H1 (cell line): ENCODE measurements around the gene USP10.

ENCODE experiments used
- ATF3 ChIP-seq: IDR thresholded peaks from 2 replicates; pipeline ENCODE4 v1.6.1; 2011; ENCODE audit warnings: low read depth, mild to moderate bottlenecking, low read length; ENCODE audit not compliant: insufficient read depth
- CBX8 ChIP-seq: fragments of 300-800, 300-1000 bp; sonication (generic); IDR thresholded peaks from 2 replicates; pipeline ENCODE4 v1.7.1; 2016; ENCODE audit warnings: low read depth, low read length, borderline replicate concordance
- CTCF ChIP-seq, 3 experiments: IDR thresholded peaks; 1 replicate in 2 of 3; 2 replicates in 1 of 3; pipeline versions ENCODE4 v1.5.1 to v1.6.1; 2011; ENCODE audit warnings: low read length in 3 of 3, mild to moderate bottlenecking in 3 of 3, inconsistent platforms in 2 of 3, low read depth in 1 of 3, moderate library complexity in 1 of 3; ENCODE audit not compliant: insufficient read depth in 1 of 3; ENCODE audit errors: control extremely low read depth in 1 of 3
- EZH2 ChIP-seq: fragments of 200-600 bp; sonication (generic); IDR thresholded peaks from 2 replicates; pipeline ENCODE4 v1.7.1; 2012; ENCODE audit warnings: low read depth, mild to moderate bottlenecking, moderate library complexity, low read length, inconsistent platforms; ENCODE audit not compliant: severe bottlenecking
- GABPA ChIP-seq: IDR thresholded peaks from 2 replicates; pipeline ENCODE4 v1.6.1; 2011; ENCODE audit warnings: mild to moderate bottlenecking, low read length, moderate library complexity, borderline replicate concordance; ENCODE audit not compliant: insufficient read depth
- MAFK ChIP-seq: IDR thresholded peaks from 2 replicates; pipeline ENCODE4 v1.6.1; 2012; ENCODE audit warnings: low read depth, mild to moderate bottlenecking, improper control_type of control experiment, low read length
- SAP30 ChIP-seq: fragments of 300-600 bp; sonication (generic); IDR thresholded peaks from 2 replicates; pipeline ENCODE4 v1.7.1; 2012; ENCODE audit warnings: low read length, moderate library complexity, mild to moderate bottlenecking, inconsistent platforms; ENCODE audit not compliant: insufficient read depth, insufficient replicate concordance

GRCh38 chr16:84818989-84819643, 119.3 kb downstream of the USP10 start:
- TF ChIP-seq CTCF (IDR thresholded peaks at IDR 0.05; ENCODE audit: control extremely low read depth in 1 of 3, insufficient read depth in 1 of 3, low read depth in 1 of 3, low read length in 3 of 3), result no peak
- no peak for TF ChIP-seq CBX8
- TF ChIP-seq EZH2, result no peak
- TF ChIP-seq SAP30, result no peak
- TF ChIP-seq GABPA, result no peak
- TF ChIP-seq MAFK, result no peak
- TF ChIP-seq ATF3, result no peak
